HG03175 (cell line): ENCODE results near the gene BACH1.
A peak's percentile ranks its signal among the peaks of the same experiment; 100 is the strongest.

Experiments
- ATAC-seq: cut with Tn5 transposase; IDR thresholded peaks from one replicate; pipeline ENCODE4 v1.9.1; 2021; ENCODE audit warnings: mild to moderate bottlenecking, moderate library complexity; ENCODE audit not compliant: unreplicated experiment

Gene BACH1

DNA sequence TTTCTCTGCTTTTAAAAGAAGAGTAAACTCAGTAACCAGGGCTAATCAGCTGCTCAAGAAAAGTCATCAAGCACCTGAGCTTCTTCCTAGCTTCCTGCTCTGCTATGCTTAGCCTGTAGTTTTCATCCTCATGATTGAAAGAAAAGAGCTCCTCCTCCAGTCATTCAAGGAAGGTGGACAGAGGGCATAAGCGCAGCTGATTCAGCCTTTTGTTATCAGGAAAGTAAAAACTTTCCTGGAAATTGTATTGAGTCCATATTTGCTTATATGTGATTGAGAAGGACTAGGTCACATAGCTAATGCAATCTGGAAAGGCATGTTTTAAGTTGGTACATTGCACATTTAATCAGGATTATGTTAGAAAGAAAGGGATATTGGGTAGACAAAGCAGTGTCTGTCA, 8.5 kb upstream of the BACH1 start:
- ATAC-seq = no peak

- ATAC-seq = peak; percentile 95
These were observed 5.2 kb upstream of the BACH1 start for GRCh38 chr21:29293495-29293894.

GRCh38 chr21:29295066-29295650, 3.6 kb upstream of the BACH1 start:
- ATAC-seq = no peak

GRCh38 chr21:29296446-29296845, 2.3 kb upstream of the BACH1 start:
- ATAC-seq = no peak

- ATAC-seq = no peak
These were observed 1.0 kb upstream of the BACH1 start for GRCh38 chr21:29297483-29298347.

GRCh38 chr21:29299046-29299915, 559 bp downstream of the BACH1 start:
- ATAC-seq = peak; percentile 13

GRCh38 chr21:29299916-29300806, 1.4 kb downstream of the BACH1 start:
- ATAC-seq = peak; percentile 75

GRCh38 chr21:29300807-29301138, 2.1 kb downstream of the BACH1 start:
- no peak for ATAC-seq

DNA sequence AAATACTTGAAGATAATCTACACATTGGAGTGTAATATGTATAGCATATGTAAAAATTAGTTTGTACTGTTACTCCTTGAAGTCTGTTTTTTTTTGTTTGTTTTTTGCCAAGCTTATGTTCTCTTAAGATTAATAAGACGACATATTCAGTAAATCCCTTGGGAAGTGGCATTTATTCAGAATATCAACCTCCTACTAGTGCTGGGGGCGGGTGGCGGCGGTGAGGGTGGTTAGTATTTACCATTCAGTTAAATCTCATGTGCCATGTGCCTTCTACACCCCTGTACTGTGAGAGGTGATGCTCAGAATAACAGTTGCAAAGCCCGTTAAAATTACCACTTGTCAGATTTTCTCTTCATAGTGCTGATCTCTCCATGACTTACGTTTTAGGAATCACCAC, 3.0 kb downstream of the BACH1 start:
- no peak for ATAC-seq

DNA sequence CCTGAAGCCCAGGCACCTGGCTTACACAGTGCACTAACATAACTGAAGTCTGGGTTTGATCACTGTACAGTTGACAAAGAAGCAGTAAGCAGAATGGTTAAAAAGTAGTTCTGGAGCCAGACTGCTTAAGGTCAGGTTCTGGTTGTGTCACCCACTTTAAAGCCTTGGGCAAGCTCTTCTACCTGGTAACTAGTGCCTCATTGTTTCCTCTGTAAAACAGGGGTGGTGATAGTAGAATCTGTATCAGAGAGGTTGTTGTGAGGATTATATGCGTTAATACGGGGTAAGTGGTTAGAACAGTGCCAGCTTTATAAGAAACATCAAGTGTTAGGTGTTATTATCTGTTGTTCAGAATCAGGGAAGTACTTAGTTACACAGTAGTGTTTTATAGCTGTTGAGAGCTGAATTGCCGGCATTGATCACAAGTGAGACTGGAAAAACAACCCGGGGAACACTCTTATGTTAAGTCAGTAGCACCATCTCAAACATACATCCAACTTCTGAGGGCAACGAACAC, 3.7 kb downstream of the BACH1 start:
- ATAC-seq = no peak

GRCh38 chr21:29303288-29303687, 4.6 kb downstream of the BACH1 start:
- ATAC-seq = no peak

DNA sequence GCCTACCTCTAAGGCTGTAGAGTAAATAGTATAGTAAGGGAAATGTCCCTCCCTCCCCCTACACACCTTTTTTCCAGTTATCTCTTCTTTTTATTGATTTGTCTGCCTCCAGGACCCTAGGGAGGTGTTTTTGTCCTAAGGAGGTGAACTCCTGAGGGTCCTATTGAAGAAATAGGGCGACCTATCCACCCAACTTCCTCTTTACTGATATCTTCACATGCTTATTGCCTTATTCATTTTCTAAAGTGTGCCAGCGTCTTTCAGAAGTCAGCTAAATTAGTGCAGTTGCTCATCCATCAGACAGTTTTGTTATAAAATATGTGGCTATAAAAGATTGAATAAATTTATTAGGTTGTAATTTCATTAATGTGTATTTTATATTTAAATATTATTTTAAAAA, 5.9 kb downstream of the BACH1 start:
- ATAC-seq = no peak

DNA sequence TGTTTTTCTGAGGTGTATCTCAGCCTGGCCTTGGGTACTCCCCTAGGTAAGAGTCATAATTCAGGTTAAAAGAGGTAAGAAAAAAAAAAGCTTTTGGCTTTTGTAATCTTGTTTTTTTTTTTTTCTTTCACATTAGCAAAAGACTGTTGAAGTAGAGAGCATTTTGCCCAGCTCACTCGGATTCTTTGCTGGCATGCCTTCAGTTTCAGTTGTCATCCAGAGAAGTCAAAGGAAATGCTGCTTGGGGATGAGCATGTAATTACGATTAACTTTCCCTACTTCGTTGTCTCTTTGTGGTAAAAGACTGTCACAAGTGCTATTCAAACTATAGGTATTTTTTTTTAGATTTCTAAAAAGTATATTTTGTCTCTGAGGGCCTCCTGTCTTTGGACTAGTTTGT, 6.3 kb downstream of the BACH1 start:
- no peak for ATAC-seq

DNA sequence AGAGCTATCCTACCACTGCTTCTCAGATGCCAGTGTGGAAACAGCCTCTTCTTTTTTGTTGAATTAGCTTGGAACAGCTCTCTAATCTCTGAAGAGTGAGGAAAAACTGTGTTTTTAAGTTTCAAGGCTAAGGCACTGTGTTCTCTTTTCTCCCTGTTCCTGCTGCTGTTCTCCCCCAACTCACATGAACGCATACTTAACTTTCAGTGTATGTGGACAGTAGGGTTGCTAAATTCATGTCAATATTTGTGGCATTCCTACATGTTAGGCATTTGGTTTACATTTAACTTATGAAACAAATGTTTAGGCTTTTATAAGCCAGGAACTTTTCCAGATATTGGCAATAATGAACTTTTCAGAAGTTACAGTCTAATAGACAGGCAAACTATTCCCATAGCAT, 6.8 kb downstream of the BACH1 start:
- no peak for ATAC-seq

- ATAC-seq = no peak
These were observed 8.2 kb downstream of the BACH1 start for GRCh38 chr21:29306920-29307319.

- ATAC-seq = no peak
These were observed 9.2 kb downstream of the BACH1 start for GRCh38 chr21:29307718-29308455.

DNA sequence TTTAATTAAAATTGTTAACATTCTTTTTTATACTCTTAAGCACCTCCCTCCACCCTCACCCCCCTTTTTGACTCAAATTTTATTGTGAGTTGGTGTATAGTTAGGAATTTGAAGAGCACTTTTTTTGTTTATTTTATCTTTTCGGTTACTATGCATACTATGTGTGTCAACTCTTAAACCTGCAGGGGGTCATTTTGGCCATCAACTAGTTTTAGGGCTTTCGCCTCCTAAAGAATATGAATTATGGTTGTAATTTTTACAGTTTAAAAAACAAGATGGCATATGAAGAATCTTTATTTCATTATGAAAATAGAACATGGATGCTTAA, 9.7 kb downstream of the BACH1 start:
- ATAC-seq = no peak

- no peak for ATAC-seq
These were observed 11.0 kb downstream of the BACH1 start for GRCh38 chr21:29309703-29310102.

GRCh38 chr21:29311802-29312201, 13.1 kb downstream of the BACH1 start:
- no peak for ATAC-seq

DNA sequence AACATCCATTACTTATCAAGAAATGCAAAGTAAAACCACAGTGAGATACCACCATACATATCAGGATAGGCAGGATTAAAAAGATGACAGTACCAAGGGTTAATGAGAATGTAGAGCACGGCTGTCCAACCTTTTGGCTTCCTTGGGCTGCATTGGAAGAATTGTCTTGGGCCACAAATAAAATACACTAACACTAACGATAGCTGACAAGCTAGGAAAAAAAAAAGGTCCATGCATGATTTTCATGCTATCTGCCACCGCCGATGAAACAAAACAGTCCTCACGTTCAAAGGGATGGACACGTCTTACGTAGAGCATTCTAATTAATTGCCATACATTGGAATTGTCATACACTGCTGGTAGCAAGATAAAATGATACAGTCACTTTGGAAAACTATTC, 14.3 kb downstream of the BACH1 start:
- ATAC-seq = no peak
